Right lobe of liver (tissue), 6 donors: ENCODE data around the gene PEX11G. TPM values are rescaled to one million over a fixed set of nuclear protein-coding genes. Genes with fewer than 3 reads are reported as not detected.
A peak's percentile ranks its signal among the peaks of the same experiment; 100 is the strongest.

ENCODE experiments used
- ATAC-seq, 4 donors: fragments of 200-7000 bp; cut with Tn5 transposase; one replicate each; pipeline ENCODE4 v1.9.1; 2020; ENCODE audit warnings: mild to moderate bottlenecking in 4 of 4, moderate library complexity in 4 of 4
- DNase-seq, 3 donors: peaks; one replicate each; pipeline ENCODE4 v3.0.0-alpha.2; 2020
- H3K27ac ChIP-seq, 3 donors: fragments of 200-600 bp; one replicate each; pipeline ENCODE4 v1.8.0; 2022
- H3K27me3 ChIP-seq, 2 donors: fragments of 200-600 bp; one replicate each; pipeline ENCODE4 v1.8.0; 2022
- H3K36me3 ChIP-seq, 4 donors: fragments of 200-600 bp; sonication (generic) in 1 of 4; one replicate each; pipeline versions ENCODE4 v1.5.1 to v1.8.0; 2017 to 2022; ENCODE audit warnings: control low read depth in 1 of 4
- H3K4me1 ChIP-seq, 4 donors: fragments of 200-600 bp; sonication (generic) in 1 of 4; one replicate each; pipeline versions ENCODE4 v1.5.1 to v1.8.0; 2017 to 2022; ENCODE audit warnings: control low read depth in 1 of 4
- H3K4me3 ChIP-seq, 3 donors: fragments of 200-600 bp; one replicate each; pipeline ENCODE4 v1.8.0; 2022
- H3K9me3 ChIP-seq, 4 donors: fragments of 200-600 bp; sonication (generic) in 1 of 4; one replicate each; pipeline versions ENCODE4 v1.5.1 to v1.8.0; 2017 to 2022; ENCODE audit warnings: control low read depth in 1 of 4
- CTCF ChIP-seq, 4 donors: fragments of 200-600 bp in 3 of 4; fragments of 450-650 bp in 1 of 4; IDR thresholded peaks; one replicate each; pipeline versions ENCODE4 v1.5.1 to v1.8.0; 2016 to 2022; ENCODE audit warnings: antibody characterized with exemption in 4 of 4, mild to moderate bottlenecking in 2 of 4
- POLR2A ChIP-seq: fragments of 450-650 bp; IDR thresholded peaks from one replicate; pipeline ENCODE4 v1.6.1; 2017; ENCODE audit warnings: antibody characterized with exemption, mild to moderate bottlenecking
- WGBS: methylation state at CpG from one replicate; pipeline ENCODE4 v1.1.6; 2018; ENCODE audit warnings: low coverage, low lambda C conversion rate; ENCODE audit not compliant: insufficient coverage; ENCODE audit errors: missing lambda C conversion rate; 5-methylcytosine and 5-hydroxymethylcytosine counted together
- intact Hi-C, 2 donors: fragments of 100-400 bp; cut with DNase I; formaldehyde crosslinking; loops; one replicate each; pipeline versions ENCODE4 v1.11.2 to v1.14.1; 2022
- long read RNA-seq: library from polyadenylated mRNA; unstranded; transcript quantifications from one replicate; pipeline ENCODE4 v2.0.0, GENCODE V29; 2019
- total RNA-seq, 6 experiments: library from RNA; depleted of rRNA in 2 of 6; stranded (reverse); fragments of >200 nt in 2 of 6; fragmentation: NEBNext Ultra II Directional in 3 of 6; extraction: Animal tissue kit (Norgen Biotek cat#: 25700) in 3 of 6; gene quantifications; one replicate each; pipeline versions ENCODE4 v1.1.0 to v1.2.4, GENCODE V29; 2016 to 2023
- donor health status: DM: no; HTN: yes; CAD: no.
- donor health status: DM: no; HTN: no; CAD: no.
- donor health status: DM: no; HTN: no; CAD: no.
- donor health status: DM: no; HTN: yes; CAD: no.
- donor health status: DM: no; HTN: yes; CAD: no.

Gene PEX11G
- total RNA-seq, result 10 to 100 TPM in 2 of 6 experiments, 1 to 10 TPM in 4; 4.8 to 14.3 (median 9.4) TPM
- long read RNA-seq, transcript PEX11G-201 (5 exons, 1,062 nt), result major isoform, 11 of 12 reads
- long read RNA-seq, partial matches to known transcripts, result 1 of 12 reads
- long read RNA-seq, other reads (novel, unspliced or antisense), result 0 of 12 reads

GRCh38 chr19:7488736-7489353 lies at the start of gene PEX11G:
Gene PEX11G (minus strand): TSS chr19:7489035. CDS start chr19:7489010, 25 bp downstream.
- peak; percentile 92 to 95 (median 92) for ATAC-seq
- Histone ChIP-seq H3K27me3 (no peaks in the 10 kb centered on the region), H3K36me3 (no peaks in the 10 kb centered on the region), H3K9me3 (no peaks in the 10 kb centered on the region), H3K27ac (peak within 1 kb of the TSS; percentile 86 to 98 (median 96)), H3K4me1 (peaks cover 0 to 11% (median 5%) of the 10 kb centered on the region in 4 donors), H3K4me3 (peak within 1 kb of the TSS; percentile 57 to 73 (median 61))
- TF ChIP-seq CTCF (IDR thresholded peaks at IDR 0.05), result no peak
- TF ChIP-seq POLR2A, result peak; percentile 69
- intact Hi-C loops, result no loop called here
- DNase-seq, result peak; percentile 91 to 96 (median 96)
- 6% methylated on average over 2 of the region's 49 CpGs for WGBS

- Histone ChIP-seq H3K27ac (peak overlapping the region; percentile 66 to 90 (median 84)), H3K9me3 (no peaks in the 10 kb centered on the region), H3K4me1 (peaks cover 0 to 10% (median 0%) of the 10 kb centered on the region in 4 donors), H3K4me3 (peak overlapping the region; percentile 80 to 92 (median 83)), H3K27me3 (no peaks in the 10 kb centered on the region), H3K36me3 (peaks cover 0 to 23% (median 3%) of the 10 kb centered on the region in 4 donors)
- TF ChIP-seq CTCF (IDR thresholded peaks at IDR 0.05) (no peak), POLR2A (no peak)
- DNase-seq, result peak in 1 of 3 donors; percentile 35
- 43% methylated on average over 6 of the region's 30 CpGs for WGBS
- no peak for ATAC-seq
- intact Hi-C loops, result loop anchor here in 1 of 2 donors (10.0 kb wide), 1 partner anchor 161 kb away; no protein-coding TSS in a partner anchor
Measured at GRCh38 chr19:7535998-7536695, 47.3 kb upstream of the PEX11G start.

- 0% methylated on average over 3 of the region's 76 CpGs for WGBS
- no peaks in the 10 kb centered on the region for H3K27me3 ChIP-seq
Measured at GRCh38 chr19:7535047-7535997, 46.5 kb upstream of the PEX11G start, which contains the start of gene PNPLA6. Gene PNPLA6 (plus strand): TSS chr19:7535717. CDS start chr19:7535789, 72 bp downstream.

More at GRCh38 chr19:7535047-7535997, 46.5 kb upstream of the PEX11G start, which contains the start of gene PNPLA6:
- Histone ChIP-seq H3K27ac (peak within 1 kb of the TSS; percentile 66 to 90 (median 84)), H3K9me3 (no peaks in the 10 kb centered on the region), H3K4me1 (peaks cover 0 to 10% (median 0%) of the 10 kb centered on the region in 4 donors), H3K4me3 (peak within 1 kb of the TSS; percentile 80 to 92 (median 83)), H3K36me3 (peaks cover 0 to 16% (median 3%) of the 10 kb centered on the region in 4 donors)
- intact Hi-C loops, result loop anchor here in 1 of 2 donors (10.0 kb wide), 1 partner anchor 161 kb away; no protein-coding TSS in a partner anchor
- DNase-seq, result peak; percentile 97 to 98 (median 98)
- no peak for TF ChIP-seq CTCF (IDR thresholded peaks at IDR 0.05)
- peak; percentile 68 for TF ChIP-seq POLR2A
- peak; percentile 86 to 88 (median 86) for ATAC-seq
